ENCODE measurements around the gene SHF.
"Not testable (repeated sequence)": the region's sequence is repeated elsewhere in the genome, so short reads cannot be mapped to it uniquely, and the experiment has no call there.

SHF gene

DNA sequence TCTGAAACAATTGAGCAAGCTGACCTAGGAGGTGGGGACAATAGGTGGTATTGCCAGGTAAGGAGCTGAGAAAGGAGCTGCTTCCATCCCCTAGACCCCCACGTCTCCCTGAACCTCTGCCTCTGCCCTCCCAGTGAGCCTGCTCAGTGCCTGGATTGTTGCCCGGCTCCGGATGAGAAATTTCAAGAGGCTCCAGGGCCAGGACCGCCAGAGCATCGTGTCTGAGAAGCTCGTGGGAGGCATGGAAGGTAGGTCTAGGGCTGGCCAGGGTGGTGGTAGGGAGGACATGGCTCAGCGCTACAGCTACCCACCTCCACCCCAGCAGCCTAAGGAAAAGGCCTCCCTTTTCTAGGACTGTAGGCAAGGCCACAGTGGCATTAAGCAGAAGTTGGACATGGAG, 44.7 kb downstream of the SHF start:
- no peak for DNase-seq

DNA sequence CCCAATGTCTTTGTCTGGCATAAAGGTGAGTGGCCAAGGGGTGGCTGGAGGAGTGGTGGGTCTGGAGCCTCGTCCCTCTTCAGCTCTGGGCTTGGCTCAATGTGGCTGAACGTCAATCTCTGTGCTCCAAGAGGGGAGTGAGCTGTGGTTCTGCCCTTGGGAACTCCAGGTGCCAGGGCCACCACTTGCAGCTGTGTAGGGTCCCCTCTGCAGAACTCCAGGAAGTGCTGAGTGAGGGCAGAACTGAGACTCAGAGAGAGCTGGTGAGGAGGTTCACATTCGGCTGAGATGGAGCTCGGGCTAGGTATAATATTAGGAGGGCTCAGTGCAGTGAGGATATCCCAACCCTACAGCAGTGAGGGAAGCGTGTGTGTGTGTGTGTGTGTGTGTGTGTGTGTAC, 46.4 kb downstream of the SHF start:
- no peak for DNase-seq

DNA sequence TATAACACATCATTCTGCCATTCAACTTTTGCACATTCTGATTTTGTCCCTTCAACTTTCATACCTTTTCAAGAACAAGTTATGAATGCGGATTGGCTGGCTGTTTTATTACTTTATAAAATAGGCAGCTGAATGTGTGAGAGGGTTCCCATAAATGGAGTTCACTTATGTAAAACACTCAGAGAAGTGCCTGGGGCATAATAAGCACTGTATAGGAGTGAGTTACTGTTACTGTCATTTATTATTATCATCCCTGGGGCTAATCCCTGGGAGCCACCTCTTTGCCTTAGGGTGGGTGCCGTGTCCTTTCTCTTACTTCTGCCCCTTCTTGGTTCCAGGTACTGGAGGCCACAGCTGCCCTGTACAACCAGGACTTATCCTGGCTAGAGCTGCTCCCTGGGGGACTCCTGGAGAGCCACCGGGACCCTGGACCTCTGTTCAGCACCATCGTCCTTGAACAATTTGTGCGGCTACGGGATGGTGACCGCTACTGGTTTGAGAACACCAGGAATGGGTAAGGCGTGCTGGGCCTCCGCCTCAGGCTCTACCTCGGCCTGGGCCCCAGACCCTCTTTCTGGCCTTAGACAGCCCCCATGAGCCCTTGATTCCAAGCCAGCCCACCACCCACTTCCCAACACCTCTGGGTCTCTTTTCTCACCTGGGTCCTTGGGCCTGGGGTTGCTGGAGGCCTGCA, 47.1 kb downstream of the SHF start:
- no peak for DNase-seq

DNA sequence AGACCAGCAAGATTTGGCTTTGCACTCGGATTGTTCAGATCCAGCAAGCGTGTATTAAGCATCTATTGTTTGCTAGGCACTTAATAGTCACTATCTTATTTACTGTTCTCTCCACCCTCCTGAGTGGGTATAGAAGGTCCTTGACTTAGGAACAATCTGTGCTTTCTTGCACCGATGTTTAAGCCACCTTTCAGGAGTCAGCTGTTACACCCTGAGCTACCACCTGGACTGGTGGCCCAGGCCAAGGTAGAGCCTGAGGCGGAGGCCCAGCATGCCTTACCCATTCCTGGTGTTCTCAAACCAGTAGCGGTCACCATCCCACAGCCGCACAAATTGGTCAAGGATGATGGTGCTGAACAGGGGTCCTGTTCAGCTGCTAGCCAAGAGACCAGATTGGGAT, 48.0 kb downstream of the SHF start:
- DNase-seq, result no peak

DNA sequence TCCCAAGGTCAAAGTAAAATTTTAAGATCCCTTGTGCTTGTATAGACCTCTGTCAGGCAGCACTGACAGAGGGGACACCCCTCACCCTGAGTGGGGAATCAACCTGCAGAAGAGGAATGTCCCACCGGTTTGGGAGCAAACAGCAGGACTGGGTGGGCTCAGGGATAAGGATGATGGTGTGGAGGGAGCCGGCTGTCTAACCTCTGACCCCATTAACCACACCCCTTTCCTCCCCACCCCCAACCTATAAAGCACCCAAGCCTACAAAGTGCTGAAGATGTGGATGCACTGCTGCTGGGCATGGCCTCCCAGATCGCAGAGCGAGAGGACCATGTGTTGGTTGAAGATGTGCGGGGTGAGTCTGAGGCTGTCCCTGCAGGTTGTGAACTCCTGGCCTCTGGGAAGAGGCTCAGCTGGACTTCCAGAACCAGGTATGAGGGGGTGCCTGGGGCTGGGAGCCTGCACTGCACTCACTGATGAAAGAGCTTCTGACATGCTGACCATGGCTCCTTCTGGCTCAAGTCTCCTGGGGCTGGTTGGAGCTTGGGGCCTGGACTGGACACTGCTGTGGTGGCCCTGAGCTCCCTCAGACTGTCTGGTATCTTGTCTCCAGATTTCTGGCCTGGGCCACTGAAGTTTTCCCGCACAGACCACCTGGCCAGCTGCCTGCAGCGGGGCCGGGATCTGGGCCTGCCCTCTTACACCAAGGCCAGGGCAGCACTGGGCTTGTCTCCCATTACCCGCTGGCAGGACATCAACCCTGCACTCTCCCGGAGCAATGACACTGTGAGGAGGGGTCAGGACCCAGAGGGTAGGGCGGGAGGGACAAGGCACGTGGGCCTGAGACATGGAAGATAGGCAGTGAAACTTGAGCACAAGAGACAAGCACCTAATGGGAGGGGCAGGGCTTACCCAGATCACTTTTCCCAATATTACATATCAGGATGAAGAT, 48.7 kb downstream of the SHF start:
- DNase-seq, result no peak

DNA sequence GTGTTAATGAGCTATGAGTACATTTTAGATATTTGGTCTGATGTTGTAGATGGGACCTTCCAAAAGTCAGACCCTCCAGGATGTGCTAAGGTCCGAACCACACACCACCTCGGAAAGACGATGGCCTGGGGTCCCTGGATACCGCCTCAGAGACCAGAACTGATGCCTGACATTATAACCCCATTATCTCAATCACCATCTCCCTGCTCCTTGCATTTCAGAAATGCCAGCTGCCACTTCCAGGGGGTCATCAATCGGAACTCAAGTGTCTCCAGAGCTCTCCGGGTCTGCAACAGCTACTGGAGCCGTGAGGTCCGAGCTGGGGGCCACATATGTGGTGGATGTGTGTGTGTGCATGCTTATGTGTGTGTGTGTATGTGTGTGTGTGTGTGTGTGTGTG, 50.1 kb downstream of the SHF start:
- no peak for DNase-seq

DNA sequence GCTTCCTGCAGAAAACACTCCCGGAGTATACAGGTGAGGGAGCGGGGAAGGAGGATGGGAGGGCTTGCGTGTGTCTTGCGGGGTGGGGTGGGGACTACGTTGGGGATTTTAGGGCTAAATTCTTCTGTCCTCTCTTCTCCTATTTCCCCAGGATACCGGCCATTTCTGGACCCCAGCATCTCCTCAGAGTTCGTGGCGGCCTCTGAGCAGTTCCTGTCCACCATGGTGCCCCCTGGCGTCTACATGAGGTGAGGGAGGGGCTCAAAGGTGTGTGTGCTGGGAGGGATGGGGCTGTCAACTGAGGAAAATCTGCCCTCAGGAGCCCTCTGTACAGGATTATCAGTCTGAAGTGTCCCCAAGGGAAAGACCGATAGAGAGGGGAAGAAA, 51.4 kb downstream of the SHF start:
- DNase-seq, result no peak

DNA sequence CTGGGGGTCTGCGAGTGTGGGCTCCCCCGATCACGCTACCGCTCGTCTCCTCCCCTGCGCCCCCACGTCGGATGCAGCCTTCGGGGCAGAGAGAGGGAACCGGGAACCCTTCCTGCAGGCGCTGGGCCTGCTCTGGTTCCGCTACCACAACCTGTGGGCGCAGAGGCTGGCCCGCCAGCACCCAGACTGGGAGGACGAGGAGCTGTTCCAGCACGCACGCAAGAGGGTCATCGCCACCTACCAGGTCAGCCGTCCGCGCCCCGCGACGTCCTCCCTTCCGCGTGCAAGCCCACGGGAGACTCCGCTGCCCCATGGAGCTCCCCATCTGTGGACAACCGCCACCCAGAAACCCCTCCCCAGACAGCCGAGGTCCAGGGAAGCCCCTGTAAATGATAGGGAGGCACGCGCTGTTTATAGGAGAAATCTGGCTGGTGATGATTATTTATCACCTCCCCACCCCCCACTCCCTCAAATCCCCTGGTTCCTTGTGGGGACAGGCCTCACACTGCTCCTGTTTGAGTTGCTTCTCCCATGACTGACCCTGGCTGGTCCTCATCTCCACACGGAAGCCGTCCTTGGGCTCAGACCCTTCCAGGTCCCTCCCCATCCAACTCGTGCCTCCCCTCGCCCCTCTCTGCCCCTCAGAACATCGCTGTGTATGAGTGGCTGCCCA, 51.9 kb downstream of the SHF start:
- DNase-seq, result not testable (repeated sequence)

DNA sequence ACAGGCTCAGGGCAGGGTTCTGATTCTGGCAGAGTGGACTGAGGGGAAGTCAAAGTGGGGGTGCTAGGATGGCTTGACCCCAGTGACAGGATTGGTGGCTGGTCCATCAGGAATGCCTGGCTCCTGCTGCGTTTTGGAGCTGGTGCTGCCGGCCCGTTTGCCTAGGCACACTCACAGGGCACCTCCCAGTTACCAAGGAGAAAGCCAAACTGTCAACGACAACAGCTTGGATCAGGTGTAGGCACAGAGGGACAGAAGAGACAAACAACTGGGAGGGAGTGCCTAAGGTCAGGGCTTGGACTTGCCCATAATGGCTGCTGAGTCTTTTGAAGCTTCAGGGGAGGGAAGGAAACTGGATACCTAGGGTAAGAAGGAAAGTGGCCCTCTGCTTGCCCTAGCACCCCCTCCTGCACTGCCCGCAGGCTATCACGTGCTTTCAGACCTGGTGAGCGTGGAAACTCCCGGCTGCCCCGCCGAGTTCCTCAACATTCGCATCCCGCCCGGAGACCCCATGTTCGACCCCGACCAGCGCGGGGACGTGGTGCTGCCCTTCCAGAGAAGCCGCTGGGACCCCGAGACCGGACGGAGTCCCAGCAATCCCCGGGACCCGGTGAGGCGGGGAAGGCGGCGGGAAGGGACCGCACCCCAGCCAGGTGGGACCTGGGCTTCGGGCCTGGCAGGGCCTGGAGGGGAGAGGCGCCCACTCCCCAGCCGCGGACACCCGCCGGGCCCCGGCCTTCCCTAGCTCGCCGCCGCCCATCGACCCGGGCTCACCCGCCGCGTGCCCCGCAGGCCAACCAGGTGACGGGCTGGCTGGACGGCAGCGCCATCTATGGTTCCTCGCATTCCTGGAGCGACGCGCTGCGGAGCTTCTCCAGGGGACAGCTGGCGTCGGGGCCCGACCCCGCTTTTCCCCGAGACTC, 52.8 kb downstream of the SHF start:
- DNase-seq, result no peak

DNA sequence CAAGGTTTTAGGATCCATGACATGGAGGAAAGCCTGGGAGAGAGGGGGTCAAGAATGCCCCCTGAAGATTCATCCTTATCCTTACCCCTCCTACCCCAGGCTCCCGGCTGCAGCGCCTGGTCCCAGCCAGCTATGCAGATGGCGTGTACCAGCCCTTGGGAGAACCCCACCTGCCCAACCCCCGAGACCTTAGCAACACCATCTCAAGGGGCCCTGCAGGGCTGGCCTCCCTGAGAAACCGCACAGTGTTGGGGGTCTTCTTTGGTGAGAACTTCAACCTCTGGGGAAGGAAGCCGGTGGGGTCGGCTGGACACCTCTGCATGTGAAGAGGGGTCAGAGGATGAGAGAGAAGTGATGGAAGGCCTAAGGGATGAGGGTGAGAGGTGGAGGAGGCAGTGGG, 53.7 kb downstream of the SHF start:
- no peak for DNase-seq

DNA sequence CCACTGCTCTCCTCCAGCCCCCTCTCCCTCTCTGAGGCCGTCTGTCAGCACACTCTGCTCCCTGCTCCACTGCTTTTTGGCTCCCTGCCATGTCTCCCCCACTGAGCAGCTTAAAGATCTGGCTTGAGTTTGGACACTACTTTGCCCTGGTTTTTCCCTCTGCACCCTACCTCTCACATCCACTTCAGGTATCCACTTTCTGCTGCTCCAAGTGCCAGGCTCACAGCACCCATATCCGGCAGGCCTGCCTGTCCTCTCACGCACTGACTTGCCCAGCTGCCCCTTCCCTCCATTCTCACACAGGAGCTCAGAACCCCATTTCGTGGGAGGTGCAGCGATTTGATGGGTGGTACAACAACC, 54.2 kb downstream of the SHF start:
- DNase-seq, result no peak

DNA sequence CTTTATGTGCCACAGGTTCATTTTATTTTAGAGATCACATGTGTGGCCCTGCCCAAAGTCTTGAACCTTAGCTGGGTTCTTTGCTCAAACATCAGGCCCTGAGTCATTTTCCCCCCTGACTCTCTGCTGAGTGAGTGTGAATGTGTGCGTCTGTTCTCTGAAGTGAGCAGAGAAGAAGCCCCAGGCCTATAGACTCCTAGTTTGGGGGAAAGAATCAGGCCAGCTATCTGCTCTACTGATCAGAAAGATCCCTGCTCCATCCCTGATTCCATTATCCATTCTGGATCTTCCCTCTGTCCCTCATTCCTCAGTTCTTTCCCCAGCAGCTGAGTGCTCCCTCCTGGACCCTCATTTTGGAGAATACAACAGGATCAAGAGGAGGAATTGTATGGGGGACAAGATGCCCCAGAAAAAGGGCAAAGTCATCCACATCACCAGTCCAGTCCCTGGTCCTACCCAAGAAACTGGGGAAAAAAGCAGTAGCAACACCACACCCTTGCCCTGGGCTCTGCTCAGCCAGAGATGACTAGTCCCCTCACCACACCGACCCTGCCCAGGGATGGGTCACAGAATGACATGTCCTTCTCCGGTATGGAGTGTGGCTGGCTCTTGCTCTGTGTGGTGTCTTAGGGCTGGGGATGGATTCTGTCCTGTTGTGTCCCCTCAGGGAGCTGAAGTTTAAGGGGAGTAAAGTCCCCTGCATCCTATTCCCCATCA, 54.8 kb downstream of the SHF start:
- DNase-seq, result no peak

DNA sequence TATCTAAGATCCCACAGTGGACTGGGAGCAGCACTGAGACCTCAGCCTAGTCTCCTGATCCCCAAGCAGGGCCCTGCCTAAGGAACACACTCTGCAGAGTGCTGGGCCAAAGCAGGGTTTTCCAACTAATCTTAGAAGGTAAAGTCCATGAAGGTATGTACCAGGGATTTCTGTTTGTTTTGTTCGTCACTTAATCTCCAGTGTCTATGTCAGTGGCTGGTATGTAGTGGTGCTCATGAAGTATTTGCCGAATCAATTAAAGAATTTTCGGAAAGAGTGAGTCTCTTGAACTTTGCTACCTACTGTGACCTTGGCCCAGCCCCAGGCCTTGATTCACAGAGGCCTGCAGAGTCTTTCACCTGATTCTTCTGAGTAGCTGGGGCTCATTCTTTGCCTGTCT, 56.3 kb downstream of the SHF start:
- DNase-seq, result no peak

DNA sequence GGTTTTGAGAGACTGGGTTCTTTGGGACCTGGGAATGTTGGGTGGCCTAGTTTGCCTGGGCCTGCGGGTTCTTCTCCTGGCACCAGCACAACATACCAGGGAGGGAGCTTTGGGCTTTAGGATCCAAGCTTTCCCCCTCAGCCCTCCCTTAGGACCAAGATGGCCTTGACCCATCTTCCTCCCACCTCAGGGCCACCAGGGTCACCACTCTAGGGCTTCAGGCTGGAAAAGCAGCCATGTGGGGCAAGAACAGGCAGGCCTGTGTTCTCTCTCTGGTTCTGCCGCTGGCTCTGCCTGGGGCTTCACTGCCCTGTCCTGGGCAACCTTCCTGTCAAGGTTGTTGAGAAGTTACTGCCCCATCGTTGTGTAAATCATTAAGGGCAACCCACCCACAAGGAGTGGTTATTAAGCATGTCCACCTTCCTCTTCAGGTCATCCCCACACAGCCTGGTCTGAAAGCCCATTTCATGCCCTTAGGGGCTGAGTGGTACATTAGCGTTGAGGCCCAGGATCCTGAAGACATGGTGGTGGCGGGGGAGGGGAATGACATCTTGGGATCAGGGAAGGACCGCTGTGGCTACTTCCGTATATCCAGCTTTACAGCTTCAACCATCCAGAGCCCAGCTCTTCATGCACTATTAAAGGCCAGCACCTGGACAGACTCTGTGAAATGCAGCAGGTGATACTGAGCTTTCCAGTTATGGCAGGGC, 57.3 kb downstream of the SHF start:
- no peak for DNase-seq

DNA sequence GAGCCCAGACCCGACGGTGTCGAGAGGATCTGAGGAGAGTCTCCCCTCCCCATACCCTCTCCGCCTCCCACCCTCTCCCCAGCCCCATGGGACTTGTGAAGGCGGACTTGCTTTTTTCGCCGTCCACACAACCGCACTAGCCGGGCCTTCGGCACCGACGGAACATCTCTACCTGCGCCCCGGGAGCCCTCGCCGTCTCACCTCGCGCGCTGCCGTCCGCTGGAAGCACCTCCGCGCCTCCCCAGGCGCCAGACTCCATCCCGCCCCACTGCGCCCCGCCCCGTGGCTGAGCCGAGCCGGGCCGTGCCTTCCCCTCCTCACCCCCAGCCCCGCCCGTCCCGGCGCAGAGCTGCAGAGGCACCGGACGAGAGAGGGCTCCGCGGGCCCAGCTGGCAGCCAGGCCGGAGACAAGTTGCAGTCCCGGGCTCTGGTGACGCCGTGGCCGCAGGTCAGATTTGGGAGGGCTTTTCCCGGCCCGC, 58.1 kb downstream of the SHF start, which contains the start of the genes DUOX1 and DUOXA1:
DUOX1 (plus strand) TSS at position 344 of the 479 bp plus-strand sequence. CDS start 1,973 bp downstream, outside the sequence.
DUOXA1 (minus strand) TSS at position 229 of the 479 bp plus-strand sequence. CDS start 6,865 bp downstream, outside the sequence.
- DNase-seq, result no peak

DNA sequence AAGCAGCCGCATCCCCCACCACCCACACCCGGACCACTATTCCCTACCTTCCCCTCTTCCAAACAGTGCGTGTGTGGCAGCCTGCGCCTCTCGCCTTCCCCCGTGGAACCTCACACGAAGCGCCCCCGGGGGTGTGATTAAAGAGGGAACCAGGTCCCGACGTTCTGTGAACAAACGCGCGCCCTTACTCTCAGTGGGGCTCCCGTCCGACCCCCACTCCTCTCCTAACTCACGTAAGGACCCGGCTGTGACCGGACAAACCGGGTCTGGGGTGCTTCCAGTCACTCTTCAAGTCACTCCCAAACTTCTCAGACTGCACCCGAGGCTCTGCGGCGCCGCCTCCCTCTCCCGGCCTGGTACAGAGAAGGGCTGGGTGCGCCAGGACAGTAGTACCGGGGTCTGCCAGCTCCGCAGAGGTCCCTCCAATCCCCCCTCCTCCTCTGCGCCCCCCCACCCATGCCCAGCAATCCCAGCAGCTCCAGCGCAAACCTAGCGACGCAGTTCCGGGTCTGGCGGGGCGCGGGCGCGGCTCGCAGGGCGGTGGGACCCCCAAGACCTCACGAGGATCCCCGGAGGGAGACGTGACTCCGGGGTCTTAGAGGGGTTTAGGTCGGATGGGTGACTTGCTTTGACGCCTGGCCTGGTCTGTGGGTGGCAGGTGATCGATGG, 58.7 kb downstream of the SHF start:
- no peak for DNase-seq

DNA sequence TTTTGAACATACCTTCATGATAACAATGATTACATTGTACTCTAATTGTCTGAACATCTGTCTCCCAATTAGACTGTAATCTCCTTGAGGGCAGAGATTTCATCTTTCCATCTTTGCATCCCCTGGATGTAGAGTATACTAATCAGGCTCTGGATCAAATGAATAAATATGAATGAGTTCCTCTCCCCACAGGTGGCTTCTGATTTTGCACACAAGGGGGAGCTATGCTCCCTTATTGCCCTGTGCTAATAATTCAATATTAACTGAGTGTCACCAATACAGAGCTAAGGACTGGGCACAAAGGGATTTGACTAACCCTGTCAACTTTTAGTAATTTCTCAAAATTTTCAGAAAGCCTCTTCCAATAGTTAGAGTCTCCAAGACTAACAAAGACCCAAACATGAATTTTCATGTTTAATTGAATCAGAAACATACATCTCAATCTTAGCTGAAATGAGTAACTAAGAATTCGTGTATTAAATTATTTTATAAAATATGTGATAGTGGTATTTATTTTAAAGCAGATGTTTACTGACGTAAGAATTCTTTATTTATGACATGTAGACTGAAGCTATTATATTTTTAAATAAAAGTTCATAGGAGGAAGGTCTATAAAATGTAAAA, 61.1 kb downstream of the SHF start:
- DNase-seq, result no peak

DNA sequence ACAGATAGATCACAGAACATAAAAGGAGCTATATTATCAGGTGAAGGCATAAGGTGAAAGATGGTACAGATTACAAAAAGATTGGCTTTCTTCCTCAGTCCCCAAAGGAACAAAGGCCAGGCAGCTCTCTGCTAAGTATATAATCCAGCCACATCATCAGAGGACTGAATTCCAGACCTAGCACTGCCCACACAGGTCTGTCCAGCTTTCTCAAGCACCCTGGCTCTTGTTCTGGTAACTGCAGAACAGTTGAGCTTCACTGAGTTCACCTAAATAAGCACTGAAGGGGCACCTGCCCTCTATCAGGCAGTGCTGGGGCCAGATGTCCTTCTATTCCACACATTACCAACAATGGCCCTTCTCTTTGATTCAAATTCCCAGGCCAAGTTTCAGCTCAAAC, 64.4 kb downstream of the SHF start:
- no peak for DNase-seq

DNA sequence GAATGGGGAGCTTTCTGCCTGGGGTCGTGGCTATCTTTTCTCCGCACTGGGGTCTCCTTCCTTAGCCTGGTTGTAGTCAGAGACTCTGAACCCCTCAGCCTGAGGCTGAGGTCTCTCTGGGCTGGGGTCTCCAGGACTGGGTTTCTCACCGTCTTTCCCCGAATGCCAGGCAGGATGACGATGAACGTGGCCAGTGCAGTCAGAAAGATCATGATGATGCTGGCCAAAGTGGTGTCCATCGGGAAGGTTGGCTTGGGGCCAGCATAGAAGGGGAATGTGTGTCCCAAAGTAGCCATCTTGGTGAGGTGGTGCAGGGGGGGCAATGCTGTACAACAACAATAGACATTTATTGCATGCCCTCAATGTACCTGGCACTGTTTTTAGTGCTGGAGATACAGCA, 65.0 kb downstream of the SHF start:
- no peak for DNase-seq
